Measurements from ENCODE around the gene ITGB7.

- no peak for TF ChIP-seq CTCF (IDR thresholded peaks at IDR 0.05)
- no peak for TF ChIP-seq POLR2AphosphoS5 (IDR thresholded peaks at IDR 0.05; ENCODE audit: low read depth, low read length)
Measured at GRCh38 chr12:53219292-53219955, 12.4 kb upstream of the ITGB7 start.

Measured in Panc1 (cell line).